HUES64 (cell line): ENCODE measurements around the gene TMEM179.

Experiments used
- H3K27ac ChIP-seq: 2 replicates; pipeline ENCODE4 v1.7.0; 2013; ENCODE audit warnings: low read depth, low read length, inconsistent platforms
- H3K27me3 ChIP-seq: 2 replicates; pipeline ENCODE4 v1.6.1; 2013; ENCODE audit warnings: mild to moderate bottlenecking, low read length; ENCODE audit not compliant: insufficient read depth
- H3K36me3 ChIP-seq: 2 replicates; pipeline ENCODE4 v1.6.1; 2013; ENCODE audit warnings: mild to moderate bottlenecking, low read length; ENCODE audit not compliant: insufficient read depth
- H3K4me1 ChIP-seq: 2 replicates; pipeline ENCODE4 v1.6.1; 2013; ENCODE audit warnings: mild to moderate bottlenecking, low read length, moderate library complexity; ENCODE audit not compliant: insufficient read depth
- H3K4me3 ChIP-seq: 2 replicates; pipeline ENCODE4 v1.5.1; 2013; ENCODE audit warnings: mild to moderate bottlenecking, low read length, moderate library complexity
- H3K9ac ChIP-seq: 2 replicates; pipeline ENCODE4 v1.6.1; 2013; ENCODE audit warnings: mild to moderate bottlenecking, low read depth, low read length
- H3K9me3 ChIP-seq: 2 replicates; pipeline ENCODE4 v1.6.1; 2013; ENCODE audit warnings: low read depth, low read length; ENCODE audit not compliant: insufficient read depth
- WGBS: fragments of 150-250, 120-280 bp; methylation state at CpG from one replicate; pipeline ENCODE4 v1.1.7; 2013; ENCODE audit warnings: missing lambda C conversion rate; 5-methylcytosine and 5-hydroxymethylcytosine counted together

TMEM179 gene

DNA sequence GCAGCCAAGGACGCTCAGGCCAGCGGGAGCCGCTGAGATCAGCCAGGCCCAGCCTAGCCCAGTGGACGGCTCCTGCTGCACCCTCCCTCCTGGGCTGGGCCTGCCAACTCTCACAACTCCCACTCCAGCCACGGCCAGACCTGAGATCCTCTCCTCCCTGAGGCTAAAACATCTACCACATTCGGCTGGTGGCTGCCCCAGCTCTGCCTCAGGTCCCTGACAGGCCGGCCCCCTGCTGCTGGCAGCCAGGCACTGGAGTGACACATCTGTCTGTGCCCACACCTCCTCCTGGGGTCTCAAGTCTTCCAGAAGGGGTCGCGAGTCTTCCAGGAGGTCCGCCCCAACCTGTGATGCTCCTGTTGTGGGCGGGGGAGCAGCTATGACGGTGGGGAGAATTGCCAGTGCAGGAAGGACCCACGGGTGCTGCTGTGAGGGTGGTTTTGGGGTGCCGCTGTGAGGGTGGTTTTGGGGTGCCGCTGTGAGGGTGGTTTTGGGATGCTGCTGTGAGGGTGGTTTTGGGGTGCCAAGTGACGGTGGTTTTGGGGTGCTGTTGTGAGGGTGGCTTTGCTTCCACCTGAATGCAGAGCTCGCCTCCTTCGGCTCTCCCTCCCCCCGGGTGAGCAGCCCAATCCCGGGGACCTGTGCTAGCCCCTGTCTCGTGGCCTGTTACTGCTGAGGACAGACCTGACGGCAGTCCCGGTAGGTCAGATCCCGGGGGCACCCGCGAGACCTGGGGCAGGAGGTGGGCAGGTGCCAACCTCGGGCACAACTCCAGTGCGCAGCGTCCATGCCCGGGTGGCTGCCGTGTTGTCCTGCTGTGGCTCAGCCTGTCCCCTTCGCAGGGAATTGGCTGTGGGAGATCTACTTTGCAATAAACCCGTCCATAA lies 52.5 kb downstream of the TMEM179 start:
- 0 out of 2 replicates have a peak, but pooled peaks cover 8% of the 10 kb centered on the region for H3K4me1 ChIP-seq
- H3K27ac ChIP-seq = no peak overlapping the region
- H3K27me3 ChIP-seq = no peaks in the 10 kb centered on the region
- 93% methylated on average over 33 of the region's 33 CpGs for WGBS
- no peak overlapping the region for H3K4me3 ChIP-seq
- H3K9ac ChIP-seq = no peak overlapping the region
- H3K36me3 ChIP-seq = no peaks in the 10 kb centered on the region
- no peaks in the 10 kb centered on the region for H3K9me3 ChIP-seq

DNA sequence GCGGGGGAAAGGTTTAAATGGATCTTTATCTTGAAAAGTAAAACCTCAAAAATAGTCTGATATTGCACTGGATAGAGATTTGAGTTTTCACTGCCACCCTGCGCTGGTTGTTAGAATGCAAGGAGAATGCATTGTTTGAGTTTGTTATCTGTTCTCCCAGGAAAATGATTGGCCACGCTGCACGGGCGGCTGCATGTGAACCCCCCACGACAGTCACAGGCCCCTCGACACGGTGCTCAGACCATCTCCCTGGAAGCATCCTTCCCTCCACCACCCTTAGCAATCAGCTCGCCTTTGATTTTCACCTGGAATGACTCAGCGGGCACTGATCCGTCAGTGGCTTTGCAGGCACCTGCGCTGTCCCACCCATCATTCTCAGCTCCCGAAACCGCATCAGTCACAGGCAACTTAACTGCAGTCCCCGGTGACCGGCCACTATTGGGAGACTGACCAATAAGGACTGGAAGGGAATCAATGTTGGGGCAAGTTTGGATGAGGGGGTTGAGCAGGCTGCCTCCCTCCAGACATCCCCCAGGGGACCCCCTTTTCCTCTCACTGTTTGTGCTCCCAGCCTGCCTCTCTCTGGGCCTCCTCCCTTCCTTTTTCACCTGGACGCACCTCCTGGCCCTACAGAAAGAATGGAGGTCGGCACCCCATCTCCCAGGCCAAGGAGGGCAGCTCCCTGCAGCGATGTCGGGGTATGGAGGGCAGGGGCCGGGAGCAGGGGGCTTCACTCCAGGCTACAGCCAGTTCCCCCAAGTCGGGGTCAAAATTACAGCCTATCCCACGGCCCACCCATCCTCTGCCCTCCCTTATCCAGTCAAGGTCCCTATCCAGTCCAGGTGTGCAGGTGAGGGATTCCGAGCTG lies 53.5 kb downstream of the TMEM179 start:
- Histone ChIP-seq H3K27ac (no peak overlapping the region), H3K9ac (no peak overlapping the region), H3K9me3 (no peaks in the 10 kb centered on the region), H3K4me3 (no peak overlapping the region), H3K27me3 (no peaks in the 10 kb centered on the region), H3K36me3 (no peaks in the 10 kb centered on the region), H3K4me1 (0 out of 2 replicates have a peak, but pooled peaks cover 8% of the 10 kb centered on the region)
- WGBS = 92% methylated on average over 24 of the region's 24 CpGs

DNA sequence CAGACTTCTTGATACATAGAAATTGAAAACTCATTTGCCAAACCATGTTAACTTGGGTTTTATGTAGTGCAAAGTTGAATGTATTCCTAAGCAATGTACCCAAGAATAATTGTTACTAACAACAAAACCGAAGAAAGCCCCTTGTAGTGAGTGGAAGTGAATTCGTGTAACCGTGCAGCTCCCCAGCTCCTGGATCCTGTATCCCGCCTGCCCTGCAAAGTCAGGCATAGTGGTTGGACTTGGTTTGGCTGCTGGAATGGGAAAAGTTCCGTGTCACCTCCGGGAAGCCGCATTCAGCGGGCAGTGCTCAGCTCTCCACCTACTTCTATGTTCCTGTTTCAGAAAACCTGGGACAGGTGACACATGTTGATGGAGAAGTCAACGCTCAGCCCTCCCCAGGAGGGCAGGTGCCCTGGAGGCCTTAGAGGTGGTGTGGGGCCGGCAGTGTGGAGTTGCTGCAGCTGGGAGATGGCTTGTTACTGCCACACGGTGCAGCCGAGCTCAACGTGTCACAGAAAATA lies 54.2 kb downstream of the TMEM179 start:
- H3K9ac ChIP-seq = no peak overlapping the region
- no peak overlapping the region for H3K4me3 ChIP-seq
- no peaks in the 10 kb centered on the region for H3K36me3 ChIP-seq
- 91% methylated on average over 13 of the region's 13 CpGs for WGBS
- H3K9me3 ChIP-seq = no peaks in the 10 kb centered on the region
- H3K27ac ChIP-seq = no peak overlapping the region
- 0 out of 2 replicates have a peak, but pooled peaks cover 8% of the 10 kb centered on the region for H3K4me1 ChIP-seq
- no peaks in the 10 kb centered on the region for H3K27me3 ChIP-seq

DNA sequence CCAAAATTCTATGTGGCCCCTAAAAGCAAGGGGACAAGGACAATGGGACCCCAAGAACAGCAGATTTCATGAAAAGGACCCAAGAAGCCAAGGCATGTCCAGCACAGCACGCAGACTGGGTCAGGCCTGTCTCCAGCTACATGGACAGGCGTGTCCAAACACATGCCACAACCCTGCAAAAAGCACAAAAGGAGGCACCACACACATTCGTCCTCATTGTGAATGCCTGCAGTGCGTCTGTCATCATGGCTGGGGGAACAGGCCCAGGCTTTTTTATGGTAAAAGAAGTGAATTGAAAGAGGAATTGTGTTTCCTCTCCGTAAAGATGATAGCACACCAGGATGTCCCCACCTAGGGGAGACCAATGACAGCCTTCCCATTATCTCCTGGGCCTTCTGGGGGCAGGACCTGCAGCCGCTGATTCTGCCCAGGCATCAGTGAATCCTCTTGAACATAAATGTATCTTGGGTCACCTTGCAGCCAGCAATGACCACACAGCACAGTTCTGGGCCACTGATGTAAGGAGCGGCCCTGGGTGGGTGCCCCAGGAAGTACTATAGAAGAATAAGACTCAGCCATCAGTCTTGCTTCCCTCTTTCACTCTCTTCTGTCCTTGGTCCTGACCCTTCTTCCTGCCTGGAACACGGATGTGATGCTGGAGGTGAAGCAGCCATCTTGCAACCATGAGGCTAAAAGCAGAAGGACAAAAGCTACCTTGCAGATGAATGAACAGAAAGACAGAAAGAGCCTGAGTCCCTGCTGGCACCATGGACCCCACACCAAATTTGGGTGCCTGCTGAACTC lies 54.8 kb downstream of the TMEM179 start:
- H3K36me3 ChIP-seq = no peaks in the 10 kb centered on the region
- no peak overlapping the region for H3K27ac ChIP-seq
- 0 out of 2 replicates have a peak, but pooled peaks cover 8% of the 10 kb centered on the region for H3K4me1 ChIP-seq
- no peaks in the 10 kb centered on the region for H3K9me3 ChIP-seq
- no peak overlapping the region for H3K9ac ChIP-seq
- no peaks in the 10 kb centered on the region for H3K27me3 ChIP-seq
- 77% methylated on average over 8 of the region's 8 CpGs for WGBS
- no peak overlapping the region for H3K4me3 ChIP-seq

DNA sequence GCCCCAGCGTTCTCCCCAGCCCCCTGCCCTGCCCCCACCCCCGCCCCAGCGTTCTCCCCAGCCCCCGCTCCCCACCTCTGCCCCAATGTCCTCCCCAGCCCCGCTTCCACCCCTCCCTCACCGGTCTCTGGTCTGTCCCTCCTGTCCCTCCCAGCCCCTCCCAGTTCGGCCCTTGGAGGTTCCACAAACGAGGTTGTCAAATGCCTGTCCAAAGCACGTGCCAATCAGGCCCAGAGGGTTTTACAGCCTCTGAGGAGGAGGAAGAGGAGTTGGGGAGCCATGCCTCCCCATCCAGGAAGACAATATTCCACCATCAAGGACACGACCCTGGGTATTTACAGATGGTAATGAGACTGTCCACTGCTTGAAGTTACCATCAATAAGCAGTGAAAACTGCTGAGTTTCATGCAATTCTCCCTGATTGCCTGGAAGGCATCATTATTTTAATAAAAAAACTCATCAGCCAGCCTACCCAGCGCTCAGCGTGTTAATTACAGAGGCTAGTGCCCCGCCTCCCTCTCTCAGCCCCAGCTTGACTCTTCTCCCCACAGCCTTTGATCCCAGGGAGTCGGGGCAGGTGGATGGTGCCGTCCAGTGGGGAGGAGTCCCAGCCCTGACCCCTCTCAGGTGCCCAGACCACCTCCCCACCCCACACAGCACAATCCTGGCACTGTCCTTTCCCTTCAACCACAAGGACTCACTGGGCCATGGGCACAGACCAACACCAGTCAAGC lies 55.6 kb downstream of the TMEM179 start:
- Histone ChIP-seq H3K27me3 (no peaks in the 10 kb centered on the region), H3K36me3 (no peaks in the 10 kb centered on the region), H3K27ac (no peak overlapping the region), H3K9ac (no peak overlapping the region), H3K4me1 (0 out of 2 replicates have a peak, but pooled peaks cover 8% of the 10 kb centered on the region), H3K4me3 (no peak overlapping the region), H3K9me3 (no peaks in the 10 kb centered on the region)
- WGBS = 50% methylated on average over 12 of the region's 15 CpGs

DNA sequence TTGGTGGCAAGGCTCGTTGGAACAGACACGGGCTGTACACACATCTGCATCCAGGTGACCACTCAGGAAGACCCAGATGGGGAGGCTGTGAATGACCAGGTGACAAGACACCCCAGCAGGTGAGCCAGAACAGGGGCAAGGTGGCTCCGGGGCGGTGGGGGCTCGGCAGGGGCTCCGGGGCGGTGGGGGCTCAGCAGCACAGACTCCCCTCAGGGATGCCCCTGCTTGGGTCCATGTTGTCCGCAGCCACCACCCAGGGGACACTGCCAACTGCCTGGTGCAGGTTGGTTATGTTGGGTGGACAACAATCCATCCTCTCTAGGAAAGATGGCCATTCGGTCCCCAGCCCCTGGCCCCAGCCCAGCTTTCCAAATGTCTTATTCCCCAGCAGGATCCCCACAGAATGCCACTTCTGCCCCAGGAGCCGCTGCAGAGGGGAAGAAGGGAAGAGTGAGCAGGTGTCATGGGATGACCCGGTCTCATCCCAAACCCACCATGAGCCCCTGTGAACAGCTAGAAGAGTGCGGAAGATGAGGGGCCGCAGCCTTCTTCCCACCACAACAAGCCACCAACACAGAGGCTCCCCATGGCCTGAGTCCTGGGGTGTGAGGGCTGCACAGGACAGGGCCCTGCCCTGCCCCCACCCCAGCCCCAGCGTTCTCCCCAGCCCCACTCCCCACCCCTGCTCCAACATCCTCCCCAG lies 56.4 kb downstream of the TMEM179 start:
- Histone ChIP-seq H3K36me3 (no peaks in the 10 kb centered on the region), H3K9me3 (no peaks in the 10 kb centered on the region), H3K9ac (no peak overlapping the region), H3K27ac (no peak overlapping the region), H3K4me1 (0 out of 2 replicates have a peak, but pooled peaks cover 8% of the 10 kb centered on the region), H3K27me3 (no peaks in the 10 kb centered on the region), H3K4me3 (no peak overlapping the region)
- 94% methylated on average over 12 of the region's 14 CpGs for WGBS

DNA sequence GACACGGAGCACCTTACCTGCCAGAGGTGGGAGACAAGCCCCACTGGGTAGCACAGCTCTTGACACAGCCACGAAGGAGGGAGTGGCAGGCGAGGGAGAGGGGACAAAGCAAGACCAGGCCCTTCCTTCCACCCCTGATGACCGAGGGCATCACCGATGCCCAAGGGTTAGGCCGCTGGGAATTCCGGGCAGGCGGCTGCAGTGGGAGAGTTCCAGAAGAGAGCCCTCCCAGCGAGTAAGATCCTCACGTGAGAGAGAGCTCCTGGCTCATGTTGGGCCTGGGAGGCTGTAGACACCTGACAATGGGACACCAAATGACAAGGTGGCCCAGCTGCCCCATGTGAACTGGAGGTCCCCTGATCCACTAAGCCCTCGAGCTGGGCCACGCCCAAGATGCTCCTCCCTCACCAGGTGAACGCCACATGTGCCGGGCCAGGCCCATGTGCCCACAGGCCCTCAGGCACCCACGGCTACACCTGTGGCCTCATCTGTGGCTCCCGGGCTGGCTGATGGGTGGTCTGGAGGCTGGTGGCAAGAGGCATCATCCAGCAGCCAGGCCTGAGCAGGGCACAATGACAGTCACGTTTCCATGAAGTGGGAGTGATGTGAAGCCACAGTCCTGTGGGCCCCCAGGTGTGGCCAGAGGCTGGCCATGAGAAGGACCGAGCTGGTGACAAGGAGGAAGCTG lies 57.1 kb downstream of the TMEM179 start:
- H3K9ac ChIP-seq = no peak overlapping the region
- 94% methylated on average over 18 of the region's 18 CpGs for WGBS
- H3K27me3 ChIP-seq = no peaks in the 10 kb centered on the region
- H3K36me3 ChIP-seq = no peaks in the 10 kb centered on the region
- no peaks in the 10 kb centered on the region for H3K9me3 ChIP-seq
- 0 out of 2 replicates have a peak, but pooled peaks cover 8% of the 10 kb centered on the region for H3K4me1 ChIP-seq
- no peak overlapping the region for H3K27ac ChIP-seq
- no peak overlapping the region for H3K4me3 ChIP-seq

DNA sequence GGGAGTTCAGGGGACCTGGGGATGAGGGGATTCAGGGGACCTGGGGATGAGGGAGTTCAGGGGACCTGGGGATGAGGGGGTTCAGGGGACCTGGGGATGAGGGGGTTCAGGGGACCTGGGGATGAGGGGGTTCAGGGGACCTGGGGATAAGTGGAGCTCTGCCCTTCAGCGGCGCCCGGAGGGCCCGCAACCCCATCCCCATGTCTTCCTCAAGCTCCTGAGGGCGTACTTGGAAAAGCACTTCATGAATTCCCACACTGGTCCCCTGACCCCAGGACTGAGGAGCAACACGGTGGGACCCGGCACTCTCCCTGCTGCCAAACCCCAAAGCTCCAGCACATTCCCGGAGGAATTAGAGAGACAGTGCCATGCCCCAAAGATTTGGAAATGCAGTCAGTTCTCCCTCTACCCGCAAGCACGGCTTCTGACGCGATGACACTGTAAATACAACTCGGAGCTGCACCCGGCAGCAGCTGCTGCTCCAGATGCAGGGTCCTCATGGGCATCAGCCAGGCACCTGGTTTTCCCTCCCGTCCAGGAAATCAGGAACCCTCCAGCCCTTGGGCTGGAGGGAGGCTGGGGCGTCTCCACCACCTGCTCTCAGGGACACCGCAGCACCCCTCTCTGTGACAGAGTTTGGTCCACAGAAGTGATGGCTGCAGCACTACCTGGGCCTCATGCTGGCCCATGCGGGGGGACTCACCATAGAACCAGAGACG lies 57.8 kb downstream of the TMEM179 start:
- H3K9me3 ChIP-seq = no peaks in the 10 kb centered on the region
- H3K27ac ChIP-seq = no peak overlapping the region
- H3K4me1 ChIP-seq = 0 out of 2 replicates have a peak, but pooled peaks cover 8% of the 10 kb centered on the region
- no peak overlapping the region for H3K4me3 ChIP-seq
- WGBS = 91% methylated on average over 19 of the region's 19 CpGs
- H3K27me3 ChIP-seq = no peaks in the 10 kb centered on the region
- no peaks in the 10 kb centered on the region for H3K36me3 ChIP-seq
- no peak overlapping the region for H3K9ac ChIP-seq

DNA sequence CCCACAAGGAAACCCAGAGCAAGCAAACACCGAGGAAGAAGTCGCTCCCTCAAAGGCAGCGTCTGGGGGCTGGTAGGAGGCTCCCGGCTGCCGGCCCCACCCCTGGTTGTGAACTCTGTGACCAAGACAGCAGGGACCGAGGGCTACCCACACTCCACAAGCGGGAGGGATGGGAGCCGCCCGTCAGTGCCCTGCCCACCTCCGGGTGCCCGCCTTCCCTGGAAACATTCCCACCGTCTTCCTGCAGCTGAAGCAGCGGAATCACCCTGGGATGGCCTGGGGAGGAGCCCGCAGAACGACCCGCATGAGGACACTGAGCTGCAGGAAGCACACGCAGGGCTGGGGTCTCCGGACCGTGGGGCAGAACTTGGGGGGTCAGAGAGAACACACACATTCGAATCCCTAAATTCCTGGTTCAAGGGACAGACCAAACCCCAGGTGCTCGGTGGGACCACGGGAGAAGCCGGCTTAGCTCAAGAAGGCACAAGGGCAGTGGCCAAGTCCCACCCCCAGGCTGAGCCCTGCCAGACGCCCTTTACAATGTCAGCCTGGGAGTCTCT lies 58.5 kb downstream of the TMEM179 start:
- WGBS = 80% methylated on average over 24 of the region's 24 CpGs
- H3K9ac ChIP-seq = no peak overlapping the region
- H3K36me3 ChIP-seq = no peaks in the 10 kb centered on the region
- H3K4me1 ChIP-seq = 0 out of 2 replicates have a peak, but pooled peaks cover 8% of the 10 kb centered on the region
- H3K4me3 ChIP-seq = no peak overlapping the region
- no peaks in the 10 kb centered on the region for H3K9me3 ChIP-seq
- no peak overlapping the region for H3K27ac ChIP-seq
- H3K27me3 ChIP-seq = no peaks in the 10 kb centered on the region
